ENCODE measurements around the gene HDDC2. TPM values are rescaled to one million over a fixed set of nuclear protein-coding genes. Genes with fewer than 3 reads are reported as not detected.
A peak's percentile ranks its signal among the peaks of the same experiment; 100 is the strongest.

The HDDC2 gene
- total and polyA plus RNA-seq, 9 of the 15 experiments (the other 6 are each of a cell fraction or from before 2014, with no cell fraction given), result 194 to 632 (median 294) TPM

DNA sequence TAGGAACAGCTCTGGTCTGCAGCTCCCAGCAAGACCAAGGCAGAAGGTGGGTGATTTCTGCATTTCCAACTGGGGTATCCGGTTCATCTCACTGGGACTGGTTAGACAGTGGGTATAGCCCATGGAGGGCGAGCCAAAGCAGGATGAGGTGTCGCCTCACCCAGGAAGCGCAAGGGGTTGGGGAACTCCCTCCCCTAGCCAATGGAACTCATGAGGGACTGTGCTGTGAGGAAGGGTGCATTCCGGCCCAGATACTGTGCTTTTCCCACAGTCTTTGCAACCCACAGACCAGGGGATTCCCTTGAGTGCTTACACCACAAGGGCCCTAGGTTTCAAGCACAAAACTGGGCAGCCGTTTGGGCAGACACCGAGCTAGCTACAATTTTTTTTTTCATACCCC, 21.8 kb downstream of the HDDC2 start:
- peak overlapping the region in 1 of 2 experiments; percentile 31; a peak in 1 of 4 replicates for H3K9ac ChIP-seq (ENCODE audit: insufficient read depth in 1 of 2, low read depth in 2 of 2, low read length in 2 of 2)
- H3K4me3 ChIP-seq, result no peak overlapping the region
- no peaks in the 10 kb centered on the region for H3K9me1 ChIP-seq (ENCODE audit: control insufficient read depth, insufficient read depth, low read length)
- TF ChIP-seq POLR2A (conservative IDR thresholded peaks at IDR 0.05), result 0 out of 2 replicates have a peak, but pooled peaks have one; percentile 20
- TF ChIP-seq CBX3 (IDR thresholded peaks at IDR 0.05; ENCODE audit: borderline replicate concordance in 1 of 2, low read length in 2 of 2), result no peak
- intact Hi-C loops (cut with micrococcal nuclease) (no loop called here), in situ Hi-C loops (cut with MboI) (no loop called here)
- no TSS peak for BruUV-seq (replicated peaks)
- H3K4me2 ChIP-seq (ENCODE audit: insufficient read depth, low read length), result no peak overlapping the region
- WGBS (ENCODE audit: insufficient coverage, low coverage, missing lambda C conversion rate), result 94% methylated on average over 7 of the region's 7 CpGs
- H3K4me1 ChIP-seq (replicated peaks in 1 of 2; ENCODE audit: control insufficient read depth in 2 of 2, insufficient read depth in 2 of 2, low read length in 2 of 2), result peaks cover 5 to 6% of the 10 kb centered on the region in 2 experiments; a peak in 3 of 5 replicates
- peak; percentile 31 for ATAC-seq
- no peak for DNase-seq (ENCODE audit: extremely low read depth in 1 of 4, low spot score in 3 of 4)
- no peaks in the 10 kb centered on the region for H3K9me3 ChIP-seq (replicated peaks; ENCODE audit: control insufficient read depth, insufficient read depth, low read depth, low read length)
- no peak overlapping the region for H2AFZ ChIP-seq (ENCODE audit: low read depth, low read length)
- no peak for FAIRE-seq
- CTCF ChIA-PET (ENCODE audit: low intra/inter-chr PET ratio), result no interaction called here
- peaks cover 74% of the 10 kb centered on the region for H3K36me3 ChIP-seq (ENCODE audit: control insufficient read depth, insufficient read depth, low read length)
- H3K27ac ChIP-seq (ENCODE audit: extremely low read depth, low read depth, low read length), result 0 out of 3 replicates have a peak overlapping the region, but pooled peaks have one; percentile 48
- 0 out of 2 replicates have a peak, but pooled peaks cover 3% of the 10 kb centered on the region for H4K20me1 ChIP-seq (replicated peaks; ENCODE audit: control insufficient read depth, insufficient read depth, low read length)
- POLR2A ChIA-PET, result interaction anchor here (0.6 to 2.0 kb wide), 4 partner anchors 9 to 22 kb away, joined by 3 to 6 read pairs (median 6); partner anchors contain the start of gene HDDC2
- H3K79me2 ChIP-seq (ENCODE audit: control insufficient read depth, insufficient read depth, low read length), result peaks cover 47% of the 10 kb centered on the region
- H3K27me3 ChIP-seq (ENCODE audit: control insufficient read depth in 2 of 2, insufficient read depth in 2 of 2, low read length in 2 of 2), result no peaks in the 10 kb centered on the region

DNA sequence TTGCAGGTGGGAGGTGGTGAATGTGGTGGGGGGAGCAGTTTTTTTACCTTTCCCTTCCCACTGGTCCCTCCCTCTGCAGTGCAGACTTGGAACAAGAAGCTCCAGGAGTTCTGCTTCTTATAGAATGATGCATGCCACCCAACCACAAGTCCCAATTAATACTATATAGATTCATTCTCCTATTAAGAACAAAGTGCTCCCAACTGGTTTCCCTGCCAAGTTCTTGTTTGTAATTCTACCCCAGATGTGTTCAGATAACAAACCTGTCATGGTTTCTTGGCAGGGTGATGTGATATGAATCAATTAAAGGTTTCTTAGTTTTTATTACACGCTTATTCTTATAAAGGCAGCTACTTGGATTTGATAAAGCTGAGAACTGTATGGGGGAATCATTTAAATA, 23.9 kb downstream of the HDDC2 start:
- H3K4me2 ChIP-seq (ENCODE audit: insufficient read depth, low read length), result no peak overlapping the region
- H3K4me3 ChIP-seq, result no peak overlapping the region
- in situ Hi-C loops (cut with MboI), result no loop called here
- intact Hi-C loops (cut with micrococcal nuclease), result no loop called here
- H3K27me3 ChIP-seq (ENCODE audit: control insufficient read depth in 2 of 2, insufficient read depth in 2 of 2, low read length in 2 of 2), result no peaks in the 10 kb centered on the region
- no peak overlapping the region for H3K27ac ChIP-seq (ENCODE audit: extremely low read depth, low read depth, low read length)
- peaks cover 44% of the 10 kb centered on the region for H3K79me2 ChIP-seq (ENCODE audit: control insufficient read depth, insufficient read depth, low read length)
- CTCF ChIA-PET (ENCODE audit: low intra/inter-chr PET ratio), result no interaction called here
- no peaks in the 10 kb centered on the region for H3K9me3 ChIP-seq (replicated peaks; ENCODE audit: control insufficient read depth, insufficient read depth, low read depth, low read length)
- DNase-seq (ENCODE audit: extremely low read depth in 1 of 4, low spot score in 3 of 4) (no peak), FAIRE-seq (no peak), ATAC-seq (no peak)
- no peak overlapping the region for H2AFZ ChIP-seq (ENCODE audit: low read depth, low read length)
- WGBS (ENCODE audit: insufficient coverage, low coverage, missing lambda C conversion rate), result 100% methylated on average over 1 of the region's 1 CpG
- 0 out of 2 replicates have a peak, but pooled peaks cover 3% of the 10 kb centered on the region for H4K20me1 ChIP-seq (replicated peaks; ENCODE audit: control insufficient read depth, insufficient read depth, low read length)
- H3K36me3 ChIP-seq (ENCODE audit: control insufficient read depth, insufficient read depth, low read length), result peaks cover 94% of the 10 kb centered on the region
- no peak for TF ChIP-seq CC2D1A (IDR thresholded peaks at IDR 0.05)
- TF ChIP-seq ZNF253 (CRISPR knock-in tag; conservative IDR thresholded peaks at IDR 0.05), result no peak
- no peak for TF ChIP-seq LARP7 (IDR thresholded peaks at IDR 0.05)
- no peak for TF ChIP-seq ZNF23 (CRISPR knock-in tag; IDR thresholded peaks at IDR 0.05)
- POLR2A ChIA-PET, result no interaction called here
- H3K9ac ChIP-seq (ENCODE audit: insufficient read depth in 1 of 2, low read depth in 2 of 2, low read length in 2 of 2), result no peak overlapping the region
- H3K9me1 ChIP-seq (ENCODE audit: control insufficient read depth, insufficient read depth, low read length), result no peaks in the 10 kb centered on the region
- peaks cover 5 to 6% of the 10 kb centered on the region in 2 experiments; a peak in 3 of 5 replicates for H3K4me1 ChIP-seq (replicated peaks in 1 of 2; ENCODE audit: control insufficient read depth in 2 of 2, insufficient read depth in 2 of 2, low read length in 2 of 2)
- BruUV-seq (replicated peaks), result no TSS peak
